ENCODE data around the gene PLAU. TPM values are rescaled to one million over a fixed set of nuclear protein-coding genes. Genes with fewer than 3 reads are reported as not detected.

The PLAU gene
- total RNA-seq, 1 donor from 2014 or later: 54.8 TPM

- no peak for DNase-seq (ENCODE audit: low spot score)
- H3K27me3 Mint-ChIP-seq (ENCODE audit: low read depth): no peaks in the 10 kb centered on the region
- no peak for TF ChIP-seq CTCF (IDR thresholded peaks at IDR 0.05)
- peaks cover 16% of the 10 kb centered on the region for H3K4me1 Mint-ChIP-seq (ENCODE audit: low read depth)
- no peak overlapping the region for H3K4me3 Mint-ChIP-seq (ENCODE audit: unreplicated experiment)
- H3K9me3 Mint-ChIP-seq (ENCODE audit: low read depth): no peaks in the 10 kb centered on the region
- H3K27ac Mint-ChIP-seq (ENCODE audit: unreplicated experiment): no peak overlapping the region
- H3K36me3 Mint-ChIP-seq (ENCODE audit: low read depth): peaks cover 1% of the 10 kb centered on the region
These were observed 23.1 kb downstream of the PLAU start for GRCh38 chr10:73934074-73934473.

GRCh38 chr10:73935895-73936294 is 25.0 kb downstream of the PLAU start:
- no peak for DNase-seq (ENCODE audit: low spot score)
- Mint-ChIP-seq H3K4me3 (ENCODE audit: unreplicated experiment) (no peak overlapping the region), H3K4me1 (ENCODE audit: low read depth) (peaks cover 23% of the 10 kb centered on the region), H3K36me3 (ENCODE audit: low read depth) (no peaks in the 10 kb centered on the region), H3K27ac (ENCODE audit: unreplicated experiment) (no peak overlapping the region), H3K27me3 (ENCODE audit: low read depth) (no peaks in the 10 kb centered on the region), H3K9me3 (ENCODE audit: low read depth) (no peaks in the 10 kb centered on the region)
- no peak for TF ChIP-seq CTCF (IDR thresholded peaks at IDR 0.05)

- TF ChIP-seq CTCF (IDR thresholded peaks at IDR 0.05): no peak
- Mint-ChIP-seq H3K27ac (ENCODE audit: unreplicated experiment) (peak overlapping the region; percentile 77), H3K27me3 (ENCODE audit: low read depth) (no peaks in the 10 kb centered on the region), H3K9me3 (ENCODE audit: low read depth) (no peaks in the 10 kb centered on the region), H3K4me3 (ENCODE audit: unreplicated experiment) (no peak overlapping the region), H3K4me1 (ENCODE audit: low read depth) (peaks cover 34% of the 10 kb centered on the region), H3K36me3 (ENCODE audit: low read depth) (no peaks in the 10 kb centered on the region)
- no peak for DNase-seq (ENCODE audit: low spot score)
These were observed 26.6 kb downstream of the PLAU start for GRCh38 chr10:73937333-73938043.

- peak; percentile 95 for DNase-seq (ENCODE audit: low spot score)
- Mint-ChIP-seq H3K27ac (ENCODE audit: unreplicated experiment) (peak overlapping the region; percentile 80), H3K27me3 (ENCODE audit: low read depth) (no peaks in the 10 kb centered on the region), H3K36me3 (ENCODE audit: low read depth) (no peaks in the 10 kb centered on the region), H3K9me3 (ENCODE audit: low read depth) (no peaks in the 10 kb centered on the region), H3K4me3 (ENCODE audit: unreplicated experiment) (peak overlapping the region; percentile 58), H3K4me1 (ENCODE audit: low read depth) (peaks cover 34% of the 10 kb centered on the region)
- TF ChIP-seq CTCF (IDR thresholded peaks at IDR 0.05): peak; percentile 100
These were observed 29.8 kb downstream of the PLAU start for GRCh38 chr10:73940634-73941221.

- DNase-seq (ENCODE audit: low spot score): no peak
- H3K4me3 Mint-ChIP-seq (ENCODE audit: unreplicated experiment): peak overlapping the region; percentile 58
These were observed 30.4 kb downstream of the PLAU start for GRCh38 chr10:73941300-73941699.

More at GRCh38 chr10:73941300-73941699, 30.4 kb downstream of the PLAU start:
- H3K27ac Mint-ChIP-seq (ENCODE audit: unreplicated experiment): peak overlapping the region; percentile 80
- H3K27me3 Mint-ChIP-seq (ENCODE audit: low read depth): no peaks in the 10 kb centered on the region
- no peaks in the 10 kb centered on the region for H3K36me3 Mint-ChIP-seq (ENCODE audit: low read depth)
- H3K9me3 Mint-ChIP-seq (ENCODE audit: low read depth): no peaks in the 10 kb centered on the region
- TF ChIP-seq CTCF (IDR thresholded peaks at IDR 0.05): no peak
- peaks cover 34% of the 10 kb centered on the region for H3K4me1 Mint-ChIP-seq (ENCODE audit: low read depth)
